HG03095 (cell line): Measurements from ENCODE around the gene CLDN19.
"Not testable (repeated sequence)": the region's sequence is repeated elsewhere in the genome, so short reads cannot be mapped to it uniquely, and the experiment has no call there.

Experiments
- ATAC-seq: cut with Tn5 transposase; IDR thresholded peaks from one replicate; pipeline ENCODE4 v1.9.1; 2021; ENCODE audit warnings: moderate library complexity; ENCODE audit not compliant: unreplicated experiment

CLDN19 gene

DNA sequence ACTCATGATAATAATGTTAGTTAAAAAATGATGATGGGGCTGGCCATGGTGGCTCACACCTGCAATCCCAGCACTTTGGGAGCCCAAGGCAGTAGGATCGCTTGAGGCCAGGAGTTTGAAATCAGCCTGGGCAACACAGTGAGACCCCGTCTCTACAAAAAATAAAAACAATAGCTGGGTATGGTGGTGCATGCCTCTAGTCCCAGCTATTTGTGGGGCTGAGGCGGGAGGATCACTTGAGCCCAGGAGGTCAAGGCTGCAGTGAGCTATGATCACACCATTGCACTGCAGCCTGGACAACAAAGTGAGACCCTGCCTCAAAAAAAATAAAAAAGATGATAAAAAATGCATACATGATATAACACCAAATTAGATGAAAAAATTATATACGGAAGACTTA, 21.5 kb upstream of the CLDN19 start:
- no peak for ATAC-seq

DNA sequence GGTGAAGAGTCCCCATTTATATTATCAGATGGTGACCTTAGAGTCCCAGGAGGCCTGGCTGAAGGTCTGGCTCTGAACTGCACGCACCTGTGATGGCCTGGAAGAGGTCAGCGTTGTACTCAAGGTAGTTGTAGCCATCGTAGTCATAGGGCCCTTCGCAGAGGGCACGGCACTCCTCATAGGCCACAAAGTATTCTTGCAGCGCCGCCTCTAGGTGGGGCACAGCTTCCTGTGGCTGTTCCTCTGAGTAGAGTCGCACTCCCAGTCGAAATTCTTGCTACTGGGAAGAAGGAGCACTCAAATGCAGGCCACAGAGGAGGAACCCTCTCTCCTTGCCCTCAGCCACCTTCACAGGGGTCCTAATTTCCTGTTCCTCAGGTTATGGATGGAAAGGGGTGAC, 19.1 kb upstream of the CLDN19 start:
- ATAC-seq, result no peak

GRCh38 chr1:42758641-42759040, 18.6 kb upstream of the CLDN19 start:
- no peak for ATAC-seq

- no peak for ATAC-seq
These were observed 17.8 kb upstream of the CLDN19 start for GRCh38 chr1:42757892-42758275.

DNA sequence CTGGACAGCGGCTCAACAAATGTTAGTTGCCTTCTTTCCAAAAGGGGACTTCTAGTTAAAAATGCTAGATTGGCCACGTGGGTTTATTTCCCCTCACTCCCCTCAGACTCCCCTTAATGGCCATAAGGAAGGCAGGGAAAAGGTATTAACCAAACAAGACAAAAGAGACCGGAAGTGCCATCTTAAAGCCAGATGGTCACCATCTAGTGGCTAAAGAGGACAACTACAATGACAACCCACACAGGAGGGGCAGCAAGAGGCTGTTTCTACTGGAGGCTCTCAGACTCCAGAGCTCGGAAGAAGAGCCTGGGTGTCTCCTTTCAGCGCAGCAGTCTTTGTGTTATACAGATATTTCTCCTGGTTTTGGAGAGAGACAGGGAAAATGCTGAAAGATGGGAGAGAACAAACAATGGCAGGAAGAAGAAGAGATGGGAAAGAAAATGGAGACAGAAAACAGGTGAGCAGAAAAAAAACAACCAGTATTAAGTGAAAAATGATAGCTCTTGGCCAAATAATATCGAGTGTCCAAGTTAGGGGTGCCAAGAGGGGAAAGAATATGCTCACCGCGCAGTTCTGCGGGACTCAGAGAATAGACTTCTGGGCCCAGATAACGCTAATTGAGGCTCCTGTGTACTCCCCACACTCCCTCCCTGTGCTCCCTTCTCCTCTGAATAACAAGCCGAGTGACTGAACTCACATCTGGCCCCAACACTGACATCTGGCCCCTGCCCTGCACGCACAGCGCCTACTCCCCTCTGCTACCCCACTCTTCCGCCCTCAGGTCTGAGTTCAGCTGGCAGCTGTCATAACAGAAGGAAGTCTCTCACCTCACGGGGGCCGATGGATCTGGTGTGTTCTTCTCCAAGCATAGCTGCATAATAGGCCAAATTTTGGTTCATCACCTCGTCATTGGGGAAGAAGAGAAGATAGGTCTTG, 17.2 kb upstream of the CLDN19 start:
- no peak for ATAC-seq

DNA sequence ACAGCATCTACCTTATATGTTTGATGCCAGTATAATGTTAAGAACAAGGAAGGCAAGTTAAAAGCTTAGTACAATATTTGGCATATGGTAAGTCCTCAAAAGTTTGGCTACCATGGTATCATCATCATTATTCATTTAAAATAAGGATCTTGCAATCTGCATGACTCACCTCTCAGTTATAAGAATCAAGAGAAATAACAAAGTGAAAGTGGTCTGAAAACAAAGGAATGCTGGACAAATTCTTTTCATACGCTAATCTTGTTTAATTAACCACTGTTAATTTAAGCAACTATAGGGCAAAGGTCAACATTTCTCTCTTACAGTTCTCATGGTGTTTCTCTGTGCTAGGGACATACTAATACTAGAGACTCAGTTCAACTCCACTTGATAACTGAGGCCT, 13.0 kb upstream of the CLDN19 start:
- no peak for ATAC-seq

- ATAC-seq, result no peak
These were observed 12.2 kb upstream of the CLDN19 start for GRCh38 chr1:42752284-42752683.

DNA sequence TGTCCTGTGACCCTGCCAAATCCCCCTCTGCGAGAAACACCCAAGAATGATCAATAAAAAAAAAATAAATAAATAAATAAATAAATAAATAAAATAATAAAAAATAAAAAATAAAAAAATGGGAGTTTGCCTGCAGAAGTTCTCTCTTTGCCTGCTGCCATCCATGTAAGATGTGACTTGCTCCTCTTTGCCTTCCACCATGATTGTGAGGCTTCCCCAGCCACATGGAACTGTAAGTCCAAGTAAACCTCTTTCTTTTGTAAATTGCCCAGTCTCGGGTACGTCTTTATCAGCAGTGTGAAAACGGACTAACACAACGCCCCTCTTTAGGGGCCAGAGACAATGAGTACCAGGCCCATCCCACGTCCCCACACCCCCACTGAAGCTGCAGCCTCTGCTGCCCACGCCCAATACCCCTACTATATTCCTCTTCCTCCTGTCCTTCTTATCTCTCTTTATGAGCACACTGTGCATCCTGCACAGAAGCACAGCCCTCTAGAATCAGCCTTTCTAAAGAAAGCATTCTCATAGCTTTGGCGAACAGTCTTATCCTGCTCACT, 11.6 kb upstream of the CLDN19 start:
- ATAC-seq, result not testable (repeated sequence)

GRCh38 chr1:42750041-42750440, 10.0 kb upstream of the CLDN19 start:
- no peak for ATAC-seq

DNA sequence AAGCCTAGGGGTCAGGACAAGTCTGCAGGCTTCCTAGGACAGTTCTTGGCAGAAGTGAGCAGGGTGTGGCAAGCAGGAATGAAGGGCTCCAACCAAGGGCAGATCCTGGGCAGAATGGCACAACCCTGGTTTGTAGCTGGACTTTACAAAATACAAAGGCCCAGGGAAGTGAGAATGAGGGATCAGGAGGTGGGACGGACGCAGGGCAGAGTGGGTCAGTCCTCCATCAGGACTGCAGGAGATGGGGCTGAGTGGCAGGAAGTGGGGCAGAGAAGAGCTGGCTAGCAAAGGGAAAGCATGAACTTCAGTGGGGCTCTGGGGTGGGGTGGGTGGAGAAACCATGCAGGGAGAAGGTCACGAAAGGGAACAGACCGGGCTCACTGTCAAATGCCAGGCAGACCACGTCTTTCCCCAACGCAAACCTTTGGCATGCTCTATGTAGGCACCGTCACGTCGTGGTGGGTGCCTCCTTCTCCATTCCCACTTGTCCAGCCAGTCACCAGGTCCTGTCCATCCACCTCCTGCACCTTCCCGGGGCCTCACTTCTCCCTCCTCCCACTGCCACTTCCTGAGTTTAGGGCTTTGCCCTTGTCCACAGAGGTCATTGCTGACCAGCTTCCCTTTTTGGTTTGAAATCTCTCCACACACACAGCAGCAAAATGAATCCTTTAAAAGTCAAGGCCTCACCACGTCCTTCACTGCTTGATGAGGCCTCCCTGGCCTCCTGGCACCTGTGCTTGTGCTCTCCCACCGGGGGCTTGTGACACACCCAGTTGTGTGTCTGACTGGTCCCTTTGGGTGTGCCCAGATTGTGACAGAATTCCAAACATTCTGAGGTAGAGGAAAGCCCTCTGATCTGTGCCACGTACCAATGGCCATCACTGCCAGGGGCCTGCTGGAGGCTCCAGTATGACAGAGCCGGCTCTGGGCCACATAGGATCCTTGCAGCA, 8.7 kb upstream of the CLDN19 start:
- no peak for ATAC-seq

DNA sequence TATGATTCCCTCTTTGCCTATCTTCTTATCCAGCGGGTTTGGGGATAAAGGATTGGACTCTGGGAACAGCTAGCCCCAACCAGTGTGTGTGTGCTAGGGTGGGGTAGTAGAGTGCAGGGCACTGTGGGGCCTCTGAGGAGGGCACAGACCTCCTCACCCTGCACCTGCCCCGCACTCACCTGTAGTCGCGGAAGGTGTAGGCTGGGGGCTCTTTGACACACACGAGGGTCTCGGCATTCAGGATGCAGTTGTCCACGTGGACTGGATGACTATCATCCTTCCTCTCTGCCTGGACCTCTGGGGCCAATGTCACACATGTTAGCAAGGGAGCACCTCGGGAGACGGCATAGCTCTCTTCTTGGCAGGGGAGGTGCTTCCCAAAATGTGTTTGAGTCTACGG, 8.0 kb upstream of the CLDN19 start:
- no peak for ATAC-seq

GRCh38 chr1:42747125-42747524, 7.1 kb upstream of the CLDN19 start:
- no peak for ATAC-seq

DNA sequence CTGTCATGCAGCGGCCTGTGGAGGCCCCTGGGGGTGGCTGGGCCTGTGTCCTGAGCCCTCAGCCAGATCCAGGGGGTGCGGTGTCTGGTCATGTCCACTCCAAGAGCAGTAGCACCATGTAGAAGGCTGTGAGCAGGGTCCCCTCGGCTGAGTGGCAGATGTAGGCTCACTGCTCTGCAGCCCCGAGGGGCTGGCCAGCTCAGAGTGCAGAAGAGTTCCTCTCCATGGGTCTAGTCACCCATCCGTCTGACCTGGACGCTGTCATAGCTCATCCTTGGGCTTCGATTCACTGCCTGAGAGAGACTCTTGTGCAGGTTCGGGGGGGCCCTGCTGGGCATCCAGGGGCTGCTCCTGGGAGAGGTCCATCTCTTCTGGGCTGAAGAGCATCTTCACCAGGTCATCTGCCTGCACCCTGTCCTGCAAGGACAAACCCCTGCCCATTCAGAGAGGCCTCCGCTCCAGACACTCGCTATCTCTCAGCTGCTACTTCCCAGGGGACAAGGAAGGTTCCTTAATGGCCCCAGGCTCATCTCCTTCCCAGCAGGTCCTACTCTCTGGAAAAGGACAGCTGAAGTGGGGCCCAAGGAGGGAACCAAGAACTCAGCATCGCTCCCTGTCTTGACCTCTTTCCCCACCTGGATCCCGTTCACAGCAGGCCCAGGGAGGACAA, 6.5 kb upstream of the CLDN19 start:
- ATAC-seq, result no peak

- ATAC-seq, result no peak
These were observed 5.8 kb upstream of the CLDN19 start for GRCh38 chr1:42745851-42746250.

- ATAC-seq, result no peak
These were observed 4.0 kb upstream of the CLDN19 start for GRCh38 chr1:42744148-42744413.

DNA sequence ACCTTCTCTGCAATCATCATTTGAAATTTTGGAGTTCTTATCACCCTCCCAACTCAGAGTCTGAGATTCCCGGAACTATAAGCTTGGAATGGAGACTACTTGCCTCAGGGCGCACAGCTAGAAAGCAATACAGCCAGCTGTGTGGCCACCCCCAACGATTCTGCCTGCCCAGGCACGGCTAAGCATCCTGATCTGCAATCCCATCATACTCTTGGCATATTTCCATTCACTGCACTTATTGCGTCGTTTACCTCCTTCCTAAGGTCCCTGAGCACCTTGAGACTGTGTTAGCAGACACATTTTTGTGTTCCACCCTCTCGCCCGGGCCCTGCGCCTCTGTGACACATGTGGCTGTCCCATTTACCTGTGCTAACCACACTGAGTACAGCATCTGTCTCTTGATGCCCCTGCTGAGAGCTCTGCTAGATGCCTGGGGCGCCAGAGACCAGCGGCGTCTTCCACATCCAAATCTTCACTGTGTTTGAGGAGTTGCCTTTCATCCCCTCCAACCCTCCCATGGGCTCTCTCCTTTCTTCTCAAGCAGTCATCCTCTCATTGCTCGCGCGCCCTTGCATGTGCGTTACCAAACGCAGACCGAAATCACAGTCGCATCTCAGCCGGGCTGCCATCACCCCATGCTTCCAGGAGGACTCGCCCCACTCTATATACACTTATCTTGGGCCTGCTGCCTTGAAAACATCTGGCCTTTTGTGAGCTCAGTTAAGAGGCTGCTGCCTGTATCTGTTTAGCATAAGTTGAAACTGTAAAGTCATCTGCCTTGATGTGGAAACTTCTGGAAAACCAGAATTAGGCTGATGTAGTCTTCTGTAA, 3.5 kb upstream of the CLDN19 start:
- no peak for ATAC-seq

- no peak for ATAC-seq
These were observed 2.7 kb upstream of the CLDN19 start for GRCh38 chr1:42742617-42743316.

GRCh38 chr1:42742141-42742540, 2.1 kb upstream of the CLDN19 start:
- no peak for ATAC-seq

DNA sequence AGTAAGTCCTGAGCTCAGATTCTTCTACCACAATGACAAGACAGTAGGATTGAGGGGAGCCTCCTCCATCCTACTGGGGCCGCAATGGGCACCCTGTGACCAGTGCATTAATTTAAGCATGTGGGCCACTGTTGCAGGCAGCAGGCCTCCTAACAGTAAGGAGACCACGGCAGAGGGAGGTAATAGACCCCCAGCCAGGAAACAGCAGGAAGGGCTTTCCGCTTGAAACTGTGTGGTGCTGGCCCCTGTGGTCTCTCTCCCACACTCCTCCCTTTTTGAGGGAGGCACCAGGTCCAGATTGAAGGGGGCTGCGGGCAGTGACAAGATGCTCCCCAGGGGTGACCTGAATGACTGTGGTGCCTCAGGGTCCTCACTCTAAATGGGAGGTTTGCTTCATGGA, 1.7 kb upstream of the CLDN19 start:
- ATAC-seq, result no peak
